Nephron progenitor cell (in vitro differentiated cells): ENCODE data around the gene SUSD3.

ENCODE experiments used
- DNase-seq: peaks from one replicate; pipeline ENCODE4 v3.0.0; 2021
- H3K27ac Mint-ChIP-seq: 2 replicates; pipeline ENCODE4 v1.8.0; 2021; ENCODE audit warnings: mild to moderate bottlenecking, moderate library complexity, mixed read lengths
- H3K27me3 Mint-ChIP-seq: 2 replicates; pipeline ENCODE4 v1.8.0; 2021; ENCODE audit warnings: mild to moderate bottlenecking, low read depth, mixed read lengths; ENCODE audit not compliant: poor library complexity
- H3K36me3 Mint-ChIP-seq: 2 replicates; pipeline ENCODE4 v1.8.0; 2021; ENCODE audit warnings: low read depth, mixed read lengths
- H3K4me1 Mint-ChIP-seq: 2 replicates; pipeline ENCODE4 v1.8.0; 2021; ENCODE audit warnings: mixed read lengths
- H3K4me3 Mint-ChIP-seq: 2 replicates; pipeline ENCODE4 v1.8.0; 2021; ENCODE audit warnings: mild to moderate bottlenecking, moderate library complexity, mixed read lengths
- H3K9me3 Mint-ChIP-seq: 2 replicates; pipeline ENCODE4 v1.8.0; 2021; ENCODE audit warnings: mild to moderate bottlenecking, moderate library complexity, mixed read lengths
- CTCF ChIP-seq: fragments of 200-600 bp; sonication (generic); IDR thresholded peaks from 2 replicates; pipeline ENCODE4 v1.5.0; 2021; ENCODE audit warnings: antibody characterized with exemption

Gene SUSD3

GRCh38 chr9:93092251-93092991 is 33.9 kb downstream of the SUSD3 start:
- no peak for DNase-seq
- peaks cover 4% of the 10 kb centered on the region for H3K27me3 Mint-ChIP-seq
- H3K4me3 Mint-ChIP-seq: peak overlapping the region; percentile 20
- no peaks in the 10 kb centered on the region for H3K9me3 Mint-ChIP-seq
- H3K4me1 Mint-ChIP-seq: peaks cover 67% of the 10 kb centered on the region
- H3K36me3 Mint-ChIP-seq: no peaks in the 10 kb centered on the region
- TF ChIP-seq CTCF: no peak
- H3K27ac Mint-ChIP-seq: peak overlapping the region; percentile 58

- no peaks in the 10 kb centered on the region for H3K36me3 Mint-ChIP-seq
- no peak for DNase-seq
- no peaks in the 10 kb centered on the region for H3K9me3 Mint-ChIP-seq
- H3K4me3 Mint-ChIP-seq: peak overlapping the region; percentile 53
- TF ChIP-seq CTCF: no peak
- peaks cover 69% of the 10 kb centered on the region for H3K4me1 Mint-ChIP-seq
- peak overlapping the region; percentile 35 for H3K27ac Mint-ChIP-seq
- H3K27me3 Mint-ChIP-seq: peaks cover 4% of the 10 kb centered on the region
Measured at GRCh38 chr9:93093127-93093876, 34.8 kb downstream of the SUSD3 start.

GRCh38 chr9:93093877-93094657 is 35.6 kb downstream of the SUSD3 start:
- no peaks in the 10 kb centered on the region for H3K36me3 Mint-ChIP-seq
- H3K4me3 Mint-ChIP-seq: peak overlapping the region; percentile 72
- TF ChIP-seq CTCF: no peak
- peak overlapping the region; percentile 19 for H3K27ac Mint-ChIP-seq
- no peak for DNase-seq
- peaks cover 69% of the 10 kb centered on the region for H3K4me1 Mint-ChIP-seq
- peaks cover 4% of the 10 kb centered on the region for H3K27me3 Mint-ChIP-seq
- H3K9me3 Mint-ChIP-seq: no peaks in the 10 kb centered on the region

- Mint-ChIP-seq H3K9me3 (no peaks in the 10 kb centered on the region), H3K4me1 (peaks cover 62% of the 10 kb centered on the region), H3K4me3 (peak overlapping the region; percentile 72), H3K36me3 (no peaks in the 10 kb centered on the region), H3K27ac (peak overlapping the region; percentile 90), H3K27me3 (peaks cover 4% of the 10 kb centered on the region)
- DNase-seq: no peak
- TF ChIP-seq CTCF: no peak
Measured at GRCh38 chr9:93094658-93095204, 36.2 kb downstream of the SUSD3 start.

GRCh38 chr9:93095205-93096130 is 37.0 kb downstream of the SUSD3 start:
- peaks cover 2% of the 10 kb centered on the region for H3K36me3 Mint-ChIP-seq
- H3K9me3 Mint-ChIP-seq: no peaks in the 10 kb centered on the region
- peak; percentile 100 for DNase-seq
- H3K27ac Mint-ChIP-seq: no peak overlapping the region
- H3K4me3 Mint-ChIP-seq: peak overlapping the region; percentile 67
- peaks cover 55% of the 10 kb centered on the region for H3K4me1 Mint-ChIP-seq
- H3K27me3 Mint-ChIP-seq: peaks cover 4% of the 10 kb centered on the region
- no peak for TF ChIP-seq CTCF
